NCI-H460 (cell line): ENCODE data around the gene TAF1C. TPM values are rescaled to one million over a fixed set of nuclear protein-coding genes. Genes with fewer than 3 reads are reported as not detected.

Experiments used
- DNase-seq: peaks from one replicate; pipeline ENCODE4 v3.0.0-alpha.2; 2016; ENCODE audit warnings: low read depth; ENCODE audit errors: extremely low read depth
- total RNA-seq: library from RNA; depleted of rRNA; stranded (reverse); fragments of >200 nt; shearing (Covaris generic); gene quantifications from 2 replicates; pipeline ENCODE4 v1.2.3, GENCODE V29; 2014

Gene TAF1C
- total RNA-seq, 1 experiment from 2014 or later, result 15.5 TPM

GRCh38 chr16:84184775-84185174 is 2.1 kb downstream of the TAF1C start:
- no peak for DNase-seq

GRCh38 chr16:84183911-84184591 is 2.8 kb downstream of the TAF1C start:
- no peak for DNase-seq

GRCh38 chr16:84183572-84183875 is 3.3 kb downstream of the TAF1C start:
- no peak for DNase-seq

- no peak for DNase-seq
These were observed 3.9 kb downstream of the TAF1C start for GRCh38 chr16:84182680-84183571.

GRCh38 chr16:84182104-84182503 is 4.8 kb downstream of the TAF1C start:
- no peak for DNase-seq

- DNase-seq, result no peak
These were observed 5.5 kb downstream of the TAF1C start for GRCh38 chr16:84181144-84181915.

- DNase-seq, result no peak
These were observed 6.2 kb downstream of the TAF1C start for GRCh38 chr16:84180519-84181140.

- no peak for DNase-seq
These were observed 7.1 kb downstream of the TAF1C start for GRCh38 chr16:84179612-84180320.

GRCh38 chr16:84178892-84179611 is 7.8 kb downstream of the TAF1C start:
- no peak for DNase-seq

GRCh38 chr16:84178146-84178765 is 8.6 kb downstream of the TAF1C start:
- DNase-seq, result no peak

- DNase-seq, result no peak
These were observed 9.2 kb downstream of the TAF1C start for GRCh38 chr16:84177741-84178073.

GRCh38 chr16:84176192-84177053 is 10.4 kb downstream of the TAF1C start:
- no peak for DNase-seq

GRCh38 chr16:84175350-84176081 is 11.3 kb downstream of the TAF1C start:
- DNase-seq, result no peak

- DNase-seq, result no peak
These were observed 12.5 kb downstream of the TAF1C start for GRCh38 chr16:84174396-84174795.

- DNase-seq, result no peak
These were observed 17.0 kb downstream of the TAF1C start for GRCh38 chr16:84169765-84170310.

- DNase-seq, result no peak
These were observed 19.8 kb downstream of the TAF1C start for GRCh38 chr16:84166796-84167695.
